H9 (cell line): ENCODE results near the gene NOVA1. TPM values are rescaled to one million over a fixed set of nuclear protein-coding genes. Genes with fewer than 3 reads are reported as not detected.

ENCODE experiments used
- DNase-seq: peaks from one replicate; pipeline ENCODE4 v3.0.0-alpha.2; 2017
- H2AFZ ChIP-seq: one replicate; pipeline ENCODE4 v1.6.1; 2013; ENCODE audit warnings: mild to moderate bottlenecking, low read length, control low read depth, moderate library complexity
- H2AK5ac ChIP-seq: 2 replicates; pipeline ENCODE4 v1.6.1; 2013; ENCODE audit warnings: low read length, control low read depth, mixed read lengths; ENCODE audit not compliant: insufficient read length
- H2BK120ac ChIP-seq: one replicate; pipeline ENCODE4 v1.6.1; 2013; ENCODE audit warnings: low read depth, mild to moderate bottlenecking, low read length, control low read depth, inconsistent platforms; ENCODE audit not compliant: poor library complexity, severe bottlenecking
- H2BK12ac ChIP-seq: 2 replicates; pipeline ENCODE4 v1.6.1; 2013; ENCODE audit warnings: low read length, control low read depth, mixed read lengths, low read depth; ENCODE audit not compliant: insufficient read length
- H2BK15ac ChIP-seq: 2 replicates; pipeline ENCODE4 v1.6.1; 2013; ENCODE audit warnings: low read depth, low read length, control low read depth
- H2BK20ac ChIP-seq: one replicate; pipeline ENCODE4 v1.6.1; 2013; ENCODE audit warnings: low read depth, mild to moderate bottlenecking, low read length, control low read depth, inconsistent platforms; ENCODE audit not compliant: poor library complexity, severe bottlenecking
- H2BK5ac ChIP-seq: 2 replicates; pipeline ENCODE4 v1.6.1; 2013; ENCODE audit warnings: low read length, control low read depth, mixed read lengths; ENCODE audit not compliant: insufficient read length
- H3K14ac ChIP-seq: 2 replicates; pipeline ENCODE4 v1.6.1; 2013; ENCODE audit warnings: low read length, control low read depth; ENCODE audit not compliant: insufficient read depth
- H3K18ac ChIP-seq: 2 replicates; pipeline ENCODE4 v1.6.1; 2013; ENCODE audit warnings: low read depth, mild to moderate bottlenecking, mixed read lengths, low read length, control low read depth; ENCODE audit not compliant: insufficient read length
- H3K23ac ChIP-seq: 2 replicates; pipeline ENCODE4 v1.6.1; 2013; ENCODE audit warnings: low read length, control low read depth, mixed read lengths, low read depth; ENCODE audit not compliant: insufficient read length
- H3K23me2 ChIP-seq: 2 replicates; pipeline ENCODE4 v1.6.1; 2013; ENCODE audit warnings: low read depth, mild to moderate bottlenecking, mixed read lengths, low read length, control low read depth; ENCODE audit not compliant: insufficient read length, poor library complexity, severe bottlenecking
- H3K27ac ChIP-seq: 2 replicates; pipeline ENCODE4 v1.5.1; 2013; ENCODE audit warnings: low read length, control low read depth, mixed read lengths, low read depth; ENCODE audit not compliant: insufficient read length
- H3K27me3 ChIP-seq: 2 replicates; pipeline ENCODE4 v1.6.1; 2013; ENCODE audit warnings: low read length, control low read depth, inconsistent platforms; ENCODE audit not compliant: insufficient read depth
- H3K4ac ChIP-seq: 2 replicates; pipeline ENCODE4 v1.6.1; 2013; ENCODE audit warnings: low read depth, mild to moderate bottlenecking, control low read depth, inconsistent platforms, low read length, moderate library complexity
- H3K4me1 ChIP-seq: 2 replicates; pipeline ENCODE4 v1.6.1; 2013; ENCODE audit warnings: low read length, control low read depth, inconsistent platforms; ENCODE audit not compliant: insufficient read depth
- H3K4me2 ChIP-seq: 2 replicates; pipeline ENCODE4 v1.6.1; 2013; ENCODE audit warnings: low read length, control low read depth, mixed read lengths; ENCODE audit not compliant: insufficient read length, insufficient read depth
- H3K56ac ChIP-seq: 2 replicates; pipeline ENCODE4 v1.6.1; 2013; ENCODE audit warnings: low read depth, mild to moderate bottlenecking, mixed read lengths, low read length, control low read depth; ENCODE audit not compliant: insufficient read length
- H3K79me1 ChIP-seq: 2 replicates; pipeline ENCODE4 v1.6.1; 2013; ENCODE audit warnings: low read depth, mild to moderate bottlenecking, moderate library complexity, low read length, control low read depth, inconsistent platforms; ENCODE audit not compliant: insufficient read depth, poor library complexity, severe bottlenecking
- H3K79me2 ChIP-seq: 2 replicates; pipeline ENCODE4 v1.6.1; 2013; ENCODE audit warnings: low read length, control low read depth, inconsistent platforms; ENCODE audit not compliant: insufficient read depth
- H3K9ac ChIP-seq: 2 replicates; pipeline ENCODE4 v1.6.1; 2013; ENCODE audit warnings: low read length, control low read depth, mixed read lengths; ENCODE audit not compliant: insufficient read length; ENCODE audit errors: extremely low read depth
- H3K9me3 ChIP-seq: one replicate; pipeline ENCODE4 v1.6.1; 2013; ENCODE audit warnings: low read depth, low read length, inconsistent platforms; ENCODE audit not compliant: control insufficient read depth
- H3T11ph ChIP-seq: one replicate; pipeline ENCODE4 v1.6.1; 2013; ENCODE audit warnings: mild to moderate bottlenecking, low read length, control low read depth, inconsistent platforms
- H4K20me1 ChIP-seq: one replicate; pipeline ENCODE4 v1.6.1; 2013; ENCODE audit not compliant: control insufficient read depth, insufficient read length, insufficient read depth
- H4K5ac ChIP-seq: 2 replicates; pipeline ENCODE4 v1.6.1; 2013; ENCODE audit warnings: low read depth, mild to moderate bottlenecking, mixed read lengths, low read length, control low read depth; ENCODE audit not compliant: insufficient read length
- H4K8ac ChIP-seq: replicated peaks from 2 replicates; pipeline ENCODE4 v1.6.1; 2013; ENCODE audit warnings: low read length, control low read depth, mixed read lengths, low read depth; ENCODE audit not compliant: insufficient read length
- H4K91ac ChIP-seq: 2 replicates; pipeline ENCODE4 v1.6.1; 2013; ENCODE audit warnings: low read depth, mild to moderate bottlenecking, moderate library complexity, mixed read lengths, low read length, control low read depth; ENCODE audit not compliant: insufficient read length
- H3K27ac Mint-ChIP-seq, 3 experiments: 2 replicates in 2 of 3; 3 replicates in 1 of 3; pipeline ENCODE4 v1.8.0; 2020 to 2021; ENCODE audit warnings: mixed read lengths in 3 of 3, mild to moderate bottlenecking in 1 of 3, moderate library complexity in 1 of 3
- H3K27me3 Mint-ChIP-seq: 2 replicates; pipeline ENCODE4 v1.8.0; 2021; ENCODE audit warnings: low read depth, mild to moderate bottlenecking, moderate library complexity, mixed read lengths
- H3K36me3 Mint-ChIP-seq, 3 experiments: 2 replicates in 2 of 3; 3 replicates in 1 of 3; pipeline ENCODE4 v1.8.0; 2020 to 2021; ENCODE audit warnings: low read depth in 3 of 3, mixed read lengths in 3 of 3; ENCODE audit not compliant: insufficient read depth in 1 of 3
- H3K4me1 Mint-ChIP-seq, 2 experiments: 2 replicates each; pipeline ENCODE4 v1.8.0; 2020; ENCODE audit warnings: mixed read lengths in 2 of 2
- H3K4me3 Mint-ChIP-seq, 2 experiments: 2 replicates in 1 of 2; 3 replicates in 1 of 2; pipeline ENCODE4 v1.8.0; 2020 to 2021; ENCODE audit warnings: mild to moderate bottlenecking in 2 of 2, mixed read lengths in 2 of 2, moderate library complexity in 1 of 2
- H3K9me3 Mint-ChIP-seq, 2 experiments: 2 replicates in 1 of 2; 3 replicates in 1 of 2; pipeline ENCODE4 v1.8.0; 2020; ENCODE audit warnings: mild to moderate bottlenecking in 2 of 2, mixed read lengths in 2 of 2, moderate library complexity in 1 of 2
- WGBS: extraction: QIAGEN DNeasy Blood & Tissue Kit; methylation state at CpG from one replicate; pipeline ENCODE4 v1.1.7; 2013; ENCODE audit warnings: missing lambda C conversion rate, low lambda C conversion rate, mixed read lengths; ENCODE audit not compliant: insufficient read length; ENCODE audit errors: extremely low coverage; 5-methylcytosine and 5-hydroxymethylcytosine counted together
- total RNA-seq: library from RNA; stranded (reverse); gene quantifications from 2 replicates; pipeline ENCODE4 v1.2.1, GENCODE V29; 2021
- TF ChIP-seq, protein P1 (sequence below): fragments of 200-600 bp; sonication (generic); conservative IDR thresholded peaks from 3 replicates; pipeline ENCODE4 v1.8.0; 2021; ENCODE audit warnings: antibody characterized with exemption, mild to moderate bottlenecking

Gene NOVA1
- total RNA-seq, 1 experiment from 2014 or later = 13.8 TPM

DNA sequence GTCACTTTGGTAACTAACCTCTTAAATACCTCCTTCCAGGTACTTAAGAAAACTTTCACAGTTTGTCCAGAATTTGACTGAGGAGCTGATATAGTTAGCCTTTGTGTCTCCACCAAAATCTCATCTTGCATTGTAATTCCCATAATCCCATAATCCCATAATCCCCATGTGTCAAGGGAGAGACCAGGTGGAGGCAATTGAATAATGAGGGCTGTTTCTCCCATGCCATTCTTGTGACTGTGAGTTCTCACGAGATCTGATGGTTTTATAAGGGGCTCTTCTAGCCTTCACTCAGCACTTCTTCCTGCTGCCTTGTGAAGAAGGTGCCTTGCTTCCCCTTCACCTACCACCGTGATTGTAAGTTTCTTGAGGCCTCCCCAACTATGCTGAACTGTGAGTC is 7.8 kb upstream of the NOVA1 start:
- no peak overlapping the region for H3T11ph ChIP-seq

More for the DNA sequence above, 7.8 kb upstream of the NOVA1 start:
- Histone ChIP-seq H3K56ac (no peak overlapping the region), H3K27ac (no peak overlapping the region), H4K20me1 (no peaks in the 10 kb centered on the region), H3K27me3 (no peaks in the 10 kb centered on the region), H2BK5ac (no peak overlapping the region), H3K23ac (no peak overlapping the region), H3K4me1 (peaks cover 2% of the 10 kb centered on the region; the same call in 1 of the 2 replicates), H3K18ac (no peak overlapping the region), H3K9me3 (no peaks in the 10 kb centered on the region), H2BK20ac (no peak overlapping the region), H4K8ac (no peak overlapping the region), H2BK12ac (no peak overlapping the region), H2BK15ac (no peak overlapping the region), H2AK5ac (no peak overlapping the region), H3K79me1 (no peaks in the 10 kb centered on the region), H4K91ac (no peak overlapping the region), H3K23me2 (no peaks in the 10 kb centered on the region), H3K4me2 (no peak overlapping the region), H3K9ac (no peak overlapping the region), H4K5ac (no peak overlapping the region), H2AFZ (no peak overlapping the region), H3K79me2 (no peaks in the 10 kb centered on the region), H3K4ac (no peak overlapping the region), H3K14ac (no peak overlapping the region), H2BK120ac (no peak overlapping the region)
- Mint-ChIP-seq H3K36me3 (no peaks in the 10 kb centered on the region), H3K4me3 (no peak overlapping the region), H3K27me3 (no peaks in the 10 kb centered on the region; the same call in 1 of the 2 replicates), H3K9me3 (no peaks in the 10 kb centered on the region), H3K27ac (no peak overlapping the region), H3K4me1 (peaks cover 7 to 8% of the 10 kb centered on the region in 2 experiments; a peak in 3 of 4 replicates)
- WGBS = no CpG with 5 or more reads among the region's 2 CpGs
- TF ChIP-seq, protein P1, sequence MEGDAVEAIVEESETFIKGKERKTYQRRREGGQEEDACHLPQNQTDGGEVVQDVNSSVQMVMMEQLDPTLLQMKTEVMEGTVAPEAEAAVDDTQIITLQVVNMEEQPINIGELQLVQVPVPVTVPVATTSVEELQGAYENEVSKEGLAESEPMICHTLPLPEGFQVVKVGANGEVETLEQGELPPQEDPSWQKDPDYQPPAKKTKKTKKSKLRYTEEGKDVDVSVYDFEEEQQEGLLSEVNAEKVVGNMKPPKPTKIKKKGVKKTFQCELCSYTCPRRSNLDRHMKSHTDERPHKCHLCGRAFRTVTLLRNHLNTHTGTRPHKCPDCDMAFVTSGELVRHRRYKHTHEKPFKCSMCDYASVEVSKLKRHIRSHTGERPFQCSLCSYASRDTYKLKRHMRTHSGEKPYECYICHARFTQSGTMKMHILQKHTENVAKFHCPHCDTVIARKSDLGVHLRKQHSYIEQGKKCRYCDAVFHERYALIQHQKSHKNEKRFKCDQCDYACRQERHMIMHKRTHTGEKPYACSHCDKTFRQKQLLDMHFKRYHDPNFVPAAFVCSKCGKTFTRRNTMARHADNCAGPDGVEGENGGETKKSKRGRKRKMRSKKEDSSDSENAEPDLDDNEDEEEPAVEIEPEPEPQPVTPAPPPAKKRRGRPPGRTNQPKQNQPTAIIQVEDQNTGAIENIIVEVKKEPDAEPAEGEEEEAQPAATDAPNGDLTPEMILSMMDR = no peak
- no peak for DNase-seq
